ENCODE measurements around the gene LRRC31.

- TF ChIP-seq CTCF (IDR thresholded peaks at IDR 0.05) (no peak), EP300 (IDR thresholded peaks at IDR 0.05) (no peak), POLR2A (IDR thresholded peaks at IDR 0.05; ENCODE audit: low read depth) (no peak)
These were observed 31.7 kb upstream of the LRRC31 start for GRCh38 chr3:169901453-169901852.

Measured in esophagus muscularis mucosa (tissue), 4 donors.